Hepatocyte (in vitro differentiated cells): ENCODE results near the gene KCNMB1. TPM values are rescaled to one million over a fixed set of nuclear protein-coding genes. Genes with fewer than 3 reads are reported as not detected.

Experiments used
- DNase-seq: peaks from one replicate; pipeline ENCODE4 v3.0.0-alpha.2; 2016; ENCODE audit warnings: low spot score
- H2AFZ ChIP-seq: fragments of 200-600 bp; sonication (generic); 2 replicates; pipeline ENCODE4 v1.6.0; 2016; ENCODE audit warnings: antibody characterized with exemption, mild to moderate bottlenecking
- H3K27ac ChIP-seq: fragments of 200-600 bp; sonication (generic); 2 replicates; pipeline ENCODE4 v1.5.1; 2016; ENCODE audit warnings: mild to moderate bottlenecking
- H3K27me3 ChIP-seq: fragments of 200-600 bp; sonication (generic); 2 replicates; pipeline ENCODE4 v1.6.1; 2016
- H3K36me3 ChIP-seq: fragments of 200-600 bp; sonication (generic); replicated peaks from 2 replicates; pipeline ENCODE4 v1.5.1; 2016; ENCODE audit warnings: low read depth; ENCODE audit not compliant: insufficient read depth
- H3K4me1 ChIP-seq: fragments of 200-600 bp; sonication (generic); 2 replicates; pipeline ENCODE4 v1.5.1; 2016; ENCODE audit warnings: mild to moderate bottlenecking, moderate library complexity; ENCODE audit not compliant: insufficient read depth
- H3K4me2 ChIP-seq: fragments of 200-600 bp; sonication (generic); 2 replicates; pipeline ENCODE4 v1.6.0; 2016
- H3K4me3 ChIP-seq: fragments of 200-600 bp; sonication (generic); 2 replicates; pipeline ENCODE4 v1.5.1; 2016; ENCODE audit warnings: mild to moderate bottlenecking
- H3K79me2 ChIP-seq: fragments of 200-600 bp; sonication (generic); 2 replicates; pipeline ENCODE4 v1.6.0; 2017; ENCODE audit warnings: mild to moderate bottlenecking
- H3K9me2 ChIP-seq: fragments of 200-600 bp; sonication (generic); replicated peaks from 2 replicates; pipeline ENCODE4 v1.6.0; 2017; ENCODE audit warnings: mild to moderate bottlenecking; ENCODE audit not compliant: insufficient read depth
- H3K9me3 ChIP-seq: fragments of 200-600 bp; sonication (generic); 2 replicates; pipeline ENCODE4 v1.5.1; 2016; ENCODE audit warnings: low read depth, mild to moderate bottlenecking
- H4K20me1 ChIP-seq: fragments of 200-600 bp; sonication (generic); 2 replicates; pipeline ENCODE4 v1.6.0; 2016; ENCODE audit warnings: mild to moderate bottlenecking; ENCODE audit not compliant: insufficient read depth, poor library complexity, severe bottlenecking
- EZH2 ChIP-seq: fragments of 200-600 bp; sonication (generic); IDR thresholded peaks from 2 replicates; pipeline ENCODE4 v1.6.1; 2016; ENCODE audit warnings: antibody characterized with exemption, mild to moderate bottlenecking, borderline replicate concordance
- EZH2phosphoT487 ChIP-seq: fragments of 200-600 bp; sonication (generic); IDR thresholded peaks from one replicate; pipeline ENCODE4 v1.6.1; 2018; ENCODE audit warnings: antibody characterized with exemption, mild to moderate bottlenecking, low read depth, moderate library complexity; ENCODE audit not compliant: unreplicated experiment, severe bottlenecking
- whole genome bisulfite sequencing: methylation state at CpG from one replicate; pipeline ENCODE4 v1.1.6; 2016; ENCODE audit warnings: low lambda C conversion rate; ENCODE audit errors: missing lambda C conversion rate; 5-methylcytosine and 5-hydroxymethylcytosine counted together
- polyA plus RNA-seq: library from polyadenylated mRNA; unstranded; fragments of >200 nt; fragmentation: Nextera tagmentation; extraction: Ambion mirVana; gene quantifications from 2 replicates; pipeline ENCODE4 v1.2.1, GENCODE V29; 2016
- total RNA-seq: library from RNA; depleted of rRNA; stranded (reverse); fragments of >200 nt; gene quantifications from 2 replicates; pipeline ENCODE4 v1.2.3, GENCODE V29; 2014
- TF ChIP-seq, protein P1 (sequence below): fragments of 200-600 bp; sonication (generic); IDR thresholded peaks from 2 replicates; pipeline ENCODE4 v1.5.1; 2016; ENCODE audit warnings: antibody characterized with exemption, mild to moderate bottlenecking; ENCODE audit not compliant: poor library complexity

KCNMB1 gene
- total and polyA plus RNA-seq, 2 experiments from 2014 or later, result 0.07 to 0.19 TPM

DNA sequence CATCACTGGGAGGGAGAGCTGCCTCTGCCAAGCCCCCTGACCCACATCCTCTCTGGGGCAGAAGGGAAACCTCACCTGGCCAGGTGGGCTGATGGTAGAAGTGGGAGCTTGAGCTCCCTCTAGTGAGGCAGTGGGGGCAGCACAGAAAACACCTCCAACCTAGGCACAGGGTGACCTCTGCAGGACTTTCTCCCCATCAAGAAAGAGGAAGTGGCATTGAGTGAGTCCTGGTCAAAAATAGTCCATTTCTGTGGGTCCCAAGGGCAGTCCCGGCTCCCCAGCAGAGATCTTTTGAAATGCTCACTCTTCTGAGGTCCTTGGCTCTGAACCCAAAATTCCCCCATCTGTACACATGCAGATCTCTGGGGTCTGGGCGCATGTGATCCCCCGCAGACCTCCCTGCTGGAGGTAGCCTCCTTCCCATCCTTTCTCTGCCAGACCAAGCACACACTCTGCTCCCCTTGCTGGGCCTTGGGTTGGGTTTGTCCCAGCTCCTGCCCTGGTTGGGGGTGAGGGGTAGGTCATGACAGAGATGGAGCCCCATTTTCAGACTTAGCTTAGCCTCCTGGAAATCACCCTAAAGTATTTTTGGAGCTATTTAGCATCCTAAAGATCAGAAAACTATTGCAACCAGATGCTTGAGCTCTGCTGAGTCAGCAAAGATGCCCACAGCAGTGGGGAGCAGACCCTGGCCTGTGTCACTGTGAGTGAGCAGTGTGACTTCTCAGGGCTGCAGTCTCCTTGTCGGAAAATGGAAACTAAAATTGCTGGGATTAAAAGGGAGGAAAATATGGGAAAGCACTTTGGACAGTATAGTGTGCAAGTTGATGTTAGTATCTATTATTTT is 50.0 kb downstream of the KCNMB1 start:
- Histone ChIP-seq H4K20me1 (no peaks in the 10 kb centered on the region), H3K79me2 (no peaks in the 10 kb centered on the region), H3K27me3 (no peaks in the 10 kb centered on the region), H3K4me1 (no peaks in the 10 kb centered on the region), H3K27ac (no peak overlapping the region), H3K9me2 (no peaks in the 10 kb centered on the region), H2AFZ (no peak overlapping the region), H3K9me3 (no peaks in the 10 kb centered on the region), H3K4me3 (no peak overlapping the region), H3K36me3 (no peaks in the 10 kb centered on the region), H3K4me2 (no peak overlapping the region)
- 81% methylated on average over 4 of the region's 4 CpGs for WGBS
- TF ChIP-seq, protein P1, sequence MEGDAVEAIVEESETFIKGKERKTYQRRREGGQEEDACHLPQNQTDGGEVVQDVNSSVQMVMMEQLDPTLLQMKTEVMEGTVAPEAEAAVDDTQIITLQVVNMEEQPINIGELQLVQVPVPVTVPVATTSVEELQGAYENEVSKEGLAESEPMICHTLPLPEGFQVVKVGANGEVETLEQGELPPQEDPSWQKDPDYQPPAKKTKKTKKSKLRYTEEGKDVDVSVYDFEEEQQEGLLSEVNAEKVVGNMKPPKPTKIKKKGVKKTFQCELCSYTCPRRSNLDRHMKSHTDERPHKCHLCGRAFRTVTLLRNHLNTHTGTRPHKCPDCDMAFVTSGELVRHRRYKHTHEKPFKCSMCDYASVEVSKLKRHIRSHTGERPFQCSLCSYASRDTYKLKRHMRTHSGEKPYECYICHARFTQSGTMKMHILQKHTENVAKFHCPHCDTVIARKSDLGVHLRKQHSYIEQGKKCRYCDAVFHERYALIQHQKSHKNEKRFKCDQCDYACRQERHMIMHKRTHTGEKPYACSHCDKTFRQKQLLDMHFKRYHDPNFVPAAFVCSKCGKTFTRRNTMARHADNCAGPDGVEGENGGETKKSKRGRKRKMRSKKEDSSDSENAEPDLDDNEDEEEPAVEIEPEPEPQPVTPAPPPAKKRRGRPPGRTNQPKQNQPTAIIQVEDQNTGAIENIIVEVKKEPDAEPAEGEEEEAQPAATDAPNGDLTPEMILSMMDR, result peak; percentile 32
- no peak for TF ChIP-seq EZH2
- TF ChIP-seq EZH2phosphoT487, result no peak
- no peak for DNase-seq

DNA sequence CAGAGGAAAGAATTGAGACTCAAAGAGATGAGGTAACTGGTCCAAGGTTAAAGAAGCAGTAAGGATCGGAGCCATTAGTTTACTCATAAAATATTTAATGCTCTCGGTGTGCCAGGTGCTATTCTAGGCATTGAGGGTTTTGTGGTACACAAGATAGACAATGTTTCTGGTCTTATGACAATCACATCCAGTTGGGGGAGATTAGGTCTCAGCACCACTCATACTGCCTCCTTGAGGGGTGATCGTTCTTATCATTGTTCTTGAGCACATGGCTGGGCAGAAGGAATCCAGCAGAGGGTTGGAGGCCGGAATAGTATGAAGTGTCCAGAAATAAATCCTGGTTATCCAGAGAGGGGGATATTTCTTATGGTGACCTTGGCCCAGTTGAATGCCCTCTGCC is 50.9 kb downstream of the KCNMB1 start:
- Histone ChIP-seq H2AFZ (no peak overlapping the region), H3K4me2 (no peak overlapping the region), H3K27me3 (no peaks in the 10 kb centered on the region), H3K9me2 (no peaks in the 10 kb centered on the region), H3K4me1 (no peaks in the 10 kb centered on the region), H3K4me3 (no peak overlapping the region), H3K9me3 (no peaks in the 10 kb centered on the region), H3K27ac (no peak overlapping the region), H3K79me2 (no peaks in the 10 kb centered on the region), H3K36me3 (no peaks in the 10 kb centered on the region), H4K20me1 (no peaks in the 10 kb centered on the region)
- DNase-seq, result no peak
- TF ChIP-seq EZH2 (no peak), EZH2phosphoT487 (no peak)
- TF ChIP-seq, protein P1, result no peak
- WGBS, result 85% methylated on average over 4 of the region's 4 CpGs

DNA sequence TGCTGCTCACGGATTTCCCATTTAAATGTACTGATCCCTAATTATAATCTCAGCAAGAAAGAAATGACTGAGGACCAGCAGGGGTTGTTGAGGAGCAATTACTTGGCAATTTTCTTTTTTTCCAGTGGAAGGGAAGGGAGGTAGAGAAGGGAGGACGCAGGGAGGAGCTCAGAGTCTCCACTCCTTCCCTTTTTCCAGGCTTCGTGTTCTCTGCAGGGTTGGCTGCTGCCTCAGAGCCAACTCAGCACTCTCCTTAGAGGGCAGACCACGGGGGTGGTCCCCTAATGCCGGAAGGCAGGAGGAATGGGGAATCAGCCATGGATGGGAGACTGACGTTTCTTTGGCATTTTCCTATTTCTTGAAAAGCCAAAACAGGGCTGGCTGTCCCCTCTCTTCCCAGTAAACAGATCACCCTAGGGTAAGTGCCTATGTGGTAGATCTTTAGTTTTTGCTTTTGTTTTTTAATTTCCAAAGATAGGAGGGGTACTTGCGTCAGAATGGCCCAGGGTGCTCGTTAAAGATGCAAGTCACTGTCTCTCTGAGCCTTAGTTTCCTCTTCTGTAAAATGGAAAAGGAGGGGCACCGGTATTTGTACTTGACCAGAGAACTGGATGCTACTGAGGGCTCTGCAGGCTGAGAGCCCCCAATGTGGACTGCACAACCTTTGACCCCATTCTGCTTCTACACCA is 52.0 kb downstream of the KCNMB1 start:
- no peak overlapping the region for H2AFZ ChIP-seq
- H4K20me1 ChIP-seq, result no peaks in the 10 kb centered on the region
- no peaks in the 10 kb centered on the region for H3K4me1 ChIP-seq
- no peak overlapping the region for H3K4me3 ChIP-seq
- no peaks in the 10 kb centered on the region for H3K27me3 ChIP-seq
- no peak for TF ChIP-seq EZH2phosphoT487
- TF ChIP-seq EZH2, result no peak
- TF ChIP-seq, protein P1, result no peak
- no peak overlapping the region for H3K27ac ChIP-seq
- no peaks in the 10 kb centered on the region for H3K36me3 ChIP-seq
- no peak overlapping the region for H3K4me2 ChIP-seq
- no peaks in the 10 kb centered on the region for H3K79me2 ChIP-seq
- H3K9me3 ChIP-seq, result no peaks in the 10 kb centered on the region
- DNase-seq, result no peak
- no peaks in the 10 kb centered on the region for H3K9me2 ChIP-seq
- 72% methylated on average over 9 of the region's 9 CpGs for WGBS
